Keratinocyte (primary cell): ENCODE data around the gene ZNF121. TPM values are rescaled to one million over a fixed set of nuclear protein-coding genes. Genes with fewer than 3 reads are reported as not detected.

Experiments
- DNase-seq: peaks from one replicate; pipeline ENCODE4 v3.0.0-alpha.2; 2011; ENCODE audit warnings: low read depth, missing footprints, low spot score
- FAIRE-seq: peaks from 2 replicates; lab custom pipeline; 2011; peaks lifted over from hg19 to GRCh38; lab: Jason Lieb, UNC
- H2AFZ ChIP-seq: 2 replicates; pipeline ENCODE4 v1.6.0; 2012; ENCODE audit warnings: low read length, control low read depth, inconsistent platforms; ENCODE audit not compliant: control insufficient read depth
- H3K27ac ChIP-seq: 2 replicates; pipeline ENCODE4 v1.5.1; 2011; ENCODE audit warnings: low read length; ENCODE audit not compliant: control insufficient read depth, insufficient read depth
- H3K27me3 ChIP-seq: 3 replicates; pipeline ENCODE4 v1.6.0; 2011; ENCODE audit warnings: low read length; ENCODE audit not compliant: control insufficient read depth, insufficient read depth; ENCODE audit errors: extremely low read depth
- H3K36me3 ChIP-seq, 2 experiments: 2 replicates in 1 of 2; 3 replicates in 1 of 2; pipeline ENCODE4 v1.5.1; 2011; ENCODE audit warnings: low read length in 2 of 2, mild to moderate bottlenecking in 1 of 2; ENCODE audit not compliant: control insufficient read depth in 2 of 2, insufficient read depth in 2 of 2; ENCODE audit errors: extremely low read depth in 1 of 2
- H3K4me1 ChIP-seq: 3 replicates; pipeline ENCODE4 v1.5.1; 2011; ENCODE audit warnings: low read length; ENCODE audit not compliant: control insufficient read depth, insufficient read depth; ENCODE audit errors: extremely low read depth
- H3K4me2 ChIP-seq: 3 replicates; pipeline ENCODE4 v1.6.0; 2011; ENCODE audit warnings: low read depth, low read length; ENCODE audit not compliant: control insufficient read depth, insufficient read depth; ENCODE audit errors: extremely low read depth
- H3K4me3 ChIP-seq, 3 experiments: fragments of 200-600 bp in 1 of 3; sonication (generic) in 1 of 3; 2 replicates in 2 of 3; 3 replicates in 1 of 3; pipeline ENCODE4 v1.5.1; 2011 to 2016; ENCODE audit warnings: low read length in 3 of 3, mild to moderate bottlenecking in 3 of 3, control low read depth in 2 of 3, inconsistent platforms in 1 of 3, low read depth in 1 of 3, mixed read lengths in 1 of 3, mixed run types in 1 of 3, moderate library complexity in 1 of 3; ENCODE audit not compliant: control insufficient read depth in 2 of 3, insufficient read depth in 2 of 3; ENCODE audit errors: extremely low read depth in 1 of 3
- H3K79me2 ChIP-seq: 2 replicates; pipeline ENCODE4 v1.6.0; 2012; ENCODE audit warnings: low read length; ENCODE audit not compliant: control insufficient read depth, insufficient read depth
- H3K9ac ChIP-seq: 3 replicates; pipeline ENCODE4 v1.6.0; 2011; ENCODE audit warnings: low read length; ENCODE audit not compliant: control insufficient read depth, insufficient read depth; ENCODE audit errors: extremely low read depth
- H3K9me1 ChIP-seq: 3 replicates; pipeline ENCODE4 v1.6.0; 2011; ENCODE audit warnings: low read length; ENCODE audit not compliant: control insufficient read depth, insufficient read depth; ENCODE audit errors: extremely low read depth
- H3K9me3 ChIP-seq: 2 replicates; pipeline ENCODE4 v1.5.1; 2012; ENCODE audit warnings: low read depth, low read length; ENCODE audit not compliant: control insufficient read depth
- H4K20me1 ChIP-seq: 3 replicates; pipeline ENCODE4 v1.6.0; 2011; ENCODE audit warnings: low read length; ENCODE audit not compliant: control insufficient read depth, insufficient read depth; ENCODE audit errors: extremely low read depth
- CTCF ChIP-seq, 3 experiments: IDR thresholded peaks in 1 of 3; conservative IDR thresholded peaks in 1 of 3; optimal IDR thresholded peaks in 1 of 3; 2 replicates in 2 of 3; 3 replicates in 1 of 3; pipeline versions ENCODE3 to v1.5.1; 2011; ENCODE audit warnings: low read length in 3 of 3, mild to moderate bottlenecking in 3 of 3, moderate library complexity in 2 of 3, control low read depth in 1 of 3, inconsistent platforms in 1 of 3; ENCODE audit not compliant: insufficient read depth in 2 of 3; ENCODE audit errors: extremely low read depth in 1 of 3
- EZH2 ChIP-seq: IDR thresholded peaks from one replicate; pipeline ENCODE4 v1.6.1; 2012; ENCODE audit warnings: inconsistent platforms, mild to moderate bottlenecking, low read length, moderate library complexity
- dilution Hi-C: fragments of 300-500 bp; cut with MboI; formaldehyde crosslinking; loops from one replicate; pipeline ENCODE4 v1.7.0; 2020; ENCODE audit warnings: low sequenced_read_pairs; ENCODE audit not compliant: extremely low pct_ligation_motif_present
- polyA plus RNA-seq, 5 experiments: library from polyadenylated mRNA; depleted of rRNA in 3 of 5; stranded (reverse) in 3 of 5; stranded (forward) in 1 of 5; unstranded in 1 of 5; fragments of >200 nt; gene quantifications; 1 replicate in 1 of 5; 2 replicates in 3 of 5; 3 replicates in 1 of 5; pipeline versions ENCODE4 v1.2.1 to v1.2.3, GENCODE V29; 2011 to 2012; ENCODE audit warnings: missing spikeins in 2 of 5, low read depth in 1 of 5, low replicate concordance in 1 of 5

Gene ZNF121
- polyA plus RNA-seq, 1 donor (not counting 4 experiments of a cell fraction or from before 2014, with no cell fraction given) = 20.3 TPM

- Histone ChIP-seq H3K4me1 (peaks cover 14% of the 10 kb centered on the region), H3K27me3 (no peaks in the 10 kb centered on the region), H3K36me3 (peaks cover 4 to 20% of the 10 kb centered on the region in 2 experiments), H3K9me1 (no peaks in the 10 kb centered on the region), H3K4me3 (peak overlapping the region; percentile 74 to 98 (median 82)), H3K27ac (peak overlapping the region; percentile 90), H4K20me1 (no peaks in the 10 kb centered on the region), H3K9ac (peak overlapping the region; percentile 83), H3K79me2 (peaks cover 31% of the 10 kb centered on the region), H3K9me3 (no peaks in the 10 kb centered on the region), H2AFZ (peak overlapping the region; percentile 92), H3K4me2 (peak overlapping the region; percentile 85)
- TF ChIP-seq EZH2 (no peak), CTCF (optimal IDR thresholded peaks at IDR 0.05 in 1 of 3, IDR thresholded peaks at IDR 0.05 in 1 of 3, conservative IDR thresholded peaks at IDR 0.05 in 1 of 3; ENCODE audit: extremely low read depth in 1 of 3, insufficient read depth in 2 of 3, low read length in 3 of 3) (no peak)
- DNase-seq = no peak
- no peak for FAIRE-seq
- dilution Hi-C loops = no loop called here
These were observed 36.5 kb upstream of the ZNF121 start for GRCh38 chr19:9620842-9621155.

DNA sequence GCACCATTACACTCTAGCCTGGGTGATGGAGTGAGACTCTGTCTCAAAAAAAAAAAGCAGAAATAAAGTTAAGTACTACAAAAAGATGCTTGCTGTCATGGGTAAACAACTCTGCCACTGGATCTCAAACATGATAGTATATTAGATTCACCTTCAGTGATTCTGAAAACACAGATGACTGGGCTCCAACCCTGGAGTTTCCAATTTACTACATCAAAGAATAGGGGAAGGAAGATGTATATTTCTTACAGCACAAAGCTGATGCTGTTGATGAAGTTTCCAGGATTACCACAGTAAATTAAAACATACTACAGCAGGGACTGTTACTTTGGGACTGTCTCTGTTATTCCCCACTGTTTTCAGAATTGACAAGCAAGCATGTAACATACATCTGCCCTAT, 31.5 kb upstream of the ZNF121 start:
- H3K9ac ChIP-seq = no peak overlapping the region
- dilution Hi-C loops = no loop called here
- no peak for TF ChIP-seq EZH2
- TF ChIP-seq CTCF (optimal IDR thresholded peaks at IDR 0.05 in 1 of 3, IDR thresholded peaks at IDR 0.05 in 1 of 3, conservative IDR thresholded peaks at IDR 0.05 in 1 of 3; ENCODE audit: extremely low read depth in 1 of 3, insufficient read depth in 2 of 3, low read length in 3 of 3) = no peak
- no peaks in the 10 kb centered on the region for H3K27me3 ChIP-seq
- peaks cover 29% of the 10 kb centered on the region for H3K79me2 ChIP-seq
- FAIRE-seq (no peak), DNase-seq (no peak)
- no peaks in the 10 kb centered on the region for H3K9me1 ChIP-seq
- H4K20me1 ChIP-seq = no peaks in the 10 kb centered on the region
- H3K36me3 ChIP-seq = peaks cover 29 to 56% of the 10 kb centered on the region in 2 experiments
- H3K4me1 ChIP-seq = no peaks in the 10 kb centered on the region
- H3K9me3 ChIP-seq = peaks cover 20% of the 10 kb centered on the region
- no peak overlapping the region for H3K27ac ChIP-seq
- no peak overlapping the region for H2AFZ ChIP-seq
- H3K4me2 ChIP-seq = no peak overlapping the region
- no peak overlapping the region for H3K4me3 ChIP-seq
